Measurements from ENCODE around the gene SWSAP1. TPM values are rescaled to one million over a fixed set of nuclear protein-coding genes. Genes with fewer than 3 reads are reported as not detected.

Gene SWSAP1
- total and polyA plus RNA-seq, 9 of the 15 experiments (the other 6 are each of a cell fraction or from before 2014, with no cell fraction given): 0.18 to 2.8 (median 1.7) TPM

- TF ChIP-seq ZNF318 (IDR thresholded peaks at IDR 0.05; ENCODE audit: borderline replicate concordance in 1 of 2, low read depth in 1 of 2) (no peak), NCOA4 (IDR thresholded peaks at IDR 0.05; ENCODE audit: partially characterized antibody) (no peak), ADNP (tag; IDR thresholded peaks at IDR 0.05) (no peak), YBX1 (IDR thresholded peaks at IDR 0.05) (no peak), ZNF175 (CRISPR knock-in tag; IDR thresholded peaks at IDR 0.05; ENCODE audit: low read depth) (no peak), HDAC3 (IDR thresholded peaks at IDR 0.05; ENCODE audit: borderline replicate concordance, partially characterized antibody) (no peak), ZNF707 (CRISPR knock-in tag; conservative IDR thresholded peaks at IDR 0.05) (no peak), ZNF398 (CRISPR knock-in tag; IDR thresholded peaks at IDR 0.05) (no peak), FUS (optimal IDR thresholded peaks at IDR 0.05; ENCODE audit: low read depth, low read length) (no peak), CBFA2T3 (IDR thresholded peaks at IDR 0.05) (0 out of 2 replicates have a peak, but pooled peaks have one; percentile 13), TRIM28 (IDR thresholded peaks at IDR 0.05) (no peak), BCOR (IDR thresholded peaks at IDR 0.05) (no peak), RUNX1 (IDR thresholded peaks at IDR 0.05; ENCODE audit: low read depth) (no peak), ZNF239 (CRISPR knock-in tag; IDR thresholded peaks at IDR 0.05) (peak; percentile 8; the same call in 1 of the 2 replicates), USF2 (CRISPR knock-in tag; IDR thresholded peaks at IDR 0.05) (no peak), HDAC6 (IDR thresholded peaks at IDR 0.05; ENCODE audit: low read depth, low read length) (no peak), MCM2 (IDR thresholded peaks at IDR 0.05; ENCODE audit: low read depth) (no peak), ERF (CRISPR knock-in tag; IDR thresholded peaks at IDR 0.05) (0 out of 2 replicates have a peak, but pooled peaks have one; percentile 20), HLTF (IDR thresholded peaks at IDR 0.05) (no peak)
These were observed 28.1 kb upstream of the SWSAP1 start, which contains the start of the genes CCDC159 and TMEM205 (continued) for GRCh38 chr19:11346104-11346940.
